H1 (cell line): ENCODE results near the gene SNX24. TPM values are rescaled to one million over a fixed set of nuclear protein-coding genes. Genes with fewer than 3 reads are reported as not detected.

Source experiments
- CBX5 ChIP-seq: fragments of 300-800, 300-1000 bp; sonication (generic); IDR thresholded peaks from 2 replicates; pipeline ENCODE4 v1.7.1; 2016; ENCODE audit warnings: antibody characterized with exemption, low read length, low read depth
- CHD1 ChIP-seq: IDR thresholded peaks from 2 replicates; pipeline ENCODE4 v1.6.1; 2012; ENCODE audit warnings: low read depth, low read length, improper control_type of control experiment
- CHD7 ChIP-seq: fragments of 300-600 bp; sonication (generic); IDR thresholded peaks from 2 replicates; pipeline ENCODE4 v1.7.1; 2012; ENCODE audit warnings: low read length, moderate library complexity, mild to moderate bottlenecking, inconsistent platforms; ENCODE audit not compliant: insufficient replicate concordance
- EP300 ChIP-seq, 2 experiments: IDR thresholded peaks; 1 replicate in 1 of 2; 2 replicates in 1 of 2; pipeline ENCODE4 v1.6.1; 2011 to 2012; ENCODE audit warnings: low read depth in 2 of 2, low read length in 2 of 2, mild to moderate bottlenecking in 2 of 2, borderline replicate concordance in 1 of 2, inconsistent platforms in 1 of 2, moderate library complexity in 1 of 2
- POU5F1 ChIP-seq: IDR thresholded peaks from 2 replicates; pipeline ENCODE4 v1.6.1; 2011; ENCODE audit warnings: low read depth, mild to moderate bottlenecking, low read length, moderate library complexity
- TAF7 ChIP-seq: optimal IDR thresholded peaks from 2 replicates; pipeline ENCODE3; 2011; ENCODE audit warnings: low read depth, mild to moderate bottlenecking, inconsistent platforms, low read length, moderate library complexity, borderline replicate concordance
- USF2 ChIP-seq: IDR thresholded peaks from 2 replicates; pipeline ENCODE4 v1.6.1; 2011; ENCODE audit warnings: low read length, improper control_type of control experiment
- YY1 ChIP-seq: IDR thresholded peaks from 2 replicates; pipeline ENCODE4 v1.6.1; 2011; ENCODE audit warnings: low read depth, mild to moderate bottlenecking, low read length
- polyA plus RNA-seq, 7 experiments: library from polyadenylated mRNA; depleted of rRNA in 3 of 7; stranded (reverse) in 5 of 7; unstranded in 2 of 7; fragments of >200 nt in 5 of 7; fragments of 200-250 nt in 2 of 7; gene quantifications; 1 replicate in 5 of 7; 2 replicates in 1 of 7; 4 replicates in 1 of 7; pipeline versions ENCODE4 v1.2.1 to v1.2.3, GENCODE V29; 2011 to 2013; ENCODE audit warnings: missing spikeins in 2 of 7, mixed read lengths in 2 of 7
- total RNA-seq: library from RNA; stranded (reverse); fragmentation: NEBNext Ultra II Directional; extraction: Animal tissue kit (Norgen Biotek cat#: 25700); gene quantifications from 2 replicates; pipeline ENCODE4 v1.2.1, GENCODE V29; 2021
- TF ChIP-seq, protein P1 (sequence below): IDR thresholded peaks from 2 replicates; pipeline ENCODE4 v1.6.1; 2012; ENCODE audit warnings: low read length, inconsistent platforms

Gene SNX24
- total and polyA plus RNA-seq, 2 of the 8 experiments (the other 6 are each of a cell fraction or from before 2014, with no cell fraction given): 7.3 to 14.3 TPM

- TF ChIP-seq CHD7: no peak
- TF ChIP-seq USF2: no peak
- TF ChIP-seq CBX5: no peak
- no peak for TF ChIP-seq EP300 (IDR thresholded peaks at IDR 0.05; ENCODE audit: borderline replicate concordance in 1 of 2, low read depth in 2 of 2, low read length in 2 of 2)
- no peak for TF ChIP-seq YY1
- no peak for TF ChIP-seq POU5F1
- no peak for TF ChIP-seq CHD1
- TF ChIP-seq, protein P1, sequence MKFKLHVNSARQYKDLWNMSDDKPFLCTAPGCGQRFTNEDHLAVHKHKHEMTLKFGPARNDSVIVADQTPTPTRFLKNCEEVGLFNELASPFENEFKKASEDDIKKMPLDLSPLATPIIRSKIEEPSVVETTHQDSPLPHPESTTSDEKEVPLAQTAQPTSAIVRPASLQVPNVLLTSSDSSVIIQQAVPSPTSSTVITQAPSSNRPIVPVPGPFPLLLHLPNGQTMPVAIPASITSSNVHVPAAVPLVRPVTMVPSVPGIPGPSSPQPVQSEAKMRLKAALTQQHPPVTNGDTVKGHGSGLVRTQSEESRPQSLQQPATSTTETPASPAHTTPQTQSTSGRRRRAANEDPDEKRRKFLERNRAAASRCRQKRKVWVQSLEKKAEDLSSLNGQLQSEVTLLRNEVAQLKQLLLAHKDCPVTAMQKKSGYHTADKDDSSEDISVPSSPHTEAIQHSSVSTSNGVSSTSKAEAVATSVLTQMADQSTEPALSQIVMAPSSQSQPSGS: no peak
- TF ChIP-seq TAF7: no peak
Measured at GRCh38 chr5:122831984-122832383, 13.4 kb upstream of the SNX24 start (continued).
